Stomach (tissue), 9 donors: Measurements from ENCODE around the gene ERRFI1. TPM values are rescaled to one million over a fixed set of nuclear protein-coding genes. Genes with fewer than 3 reads are reported as not detected.

Experiments
- DNase-seq, 2 donors: peaks; one replicate each; pipeline versions ENCODE4 v3.0.0 to v3.0.0-alpha.2; 2013 to 2019
- H3K27ac ChIP-seq, 5 donors: fragments of 200-600 bp in 4 of 5; sonication (generic) in 4 of 5; one replicate each; pipeline ENCODE4 v1.5.1; 2013 to 2019; ENCODE audit warnings: mild to moderate bottlenecking in 1 of 5, moderate library complexity in 1 of 5
- H3K27me3 ChIP-seq, 3 donors: fragments of 200-600 bp; sonication (generic); one replicate each; pipeline ENCODE4 v1.5.1; 2017 to 2019; ENCODE audit warnings: mixed run types in 1 of 3
- H3K36me3 ChIP-seq, 4 donors: fragments of 200-600 bp; sonication (generic); 1 replicate in 3 of 4; 2 replicates in 1 of 4; pipeline ENCODE4 v1.5.1; 2016 to 2019
- H3K4me1 ChIP-seq, 4 donors: fragments of 200-600 bp; sonication (generic); one replicate each; pipeline ENCODE4 v1.5.1; 2016 to 2019
- H3K4me3 ChIP-seq, 4 donors: fragments of 200-600 bp; sonication (generic) in 3 of 4; one replicate each; pipeline ENCODE4 v1.5.1; 2016 to 2019; ENCODE audit warnings: mild to moderate bottlenecking in 1 of 4
- H3K9me3 ChIP-seq, 4 donors: fragments of 200-600 bp; sonication (generic); one replicate each; pipeline ENCODE4 v1.5.1; 2016 to 2019
- CTCF ChIP-seq, 7 experiments: fragments of 450-650 bp in 4 of 7; fragments of 200-600 bp in 3 of 7; sonication (generic) in 3 of 7; IDR thresholded peaks; one replicate each; pipeline ENCODE4 v1.5.1; 2016 to 2019; ENCODE audit warnings: antibody characterized with exemption in 7 of 7, control low read depth in 2 of 7, mild to moderate bottlenecking in 1 of 7
- EP300 ChIP-seq: sonication (generic); formaldehyde crosslinking; IDR thresholded peaks from one replicate; pipeline ENCODE4 v1.6.1; 2017; ENCODE audit warnings: antibody characterized with exemption
- POLR2A ChIP-seq, 4 donors: fragments of 450-650 bp; IDR thresholded peaks; one replicate each; pipeline ENCODE4 v1.6.1; 2016; ENCODE audit warnings: antibody characterized with exemption in 4 of 4, control low read depth in 2 of 4, mild to moderate bottlenecking in 1 of 4, moderate library complexity in 1 of 4
- POLR2AphosphoS5 ChIP-seq, 3 donors: sonication (generic); formaldehyde crosslinking; IDR thresholded peaks; one replicate each; pipeline ENCODE4 v1.6.1; 2016; ENCODE audit warnings: antibody characterized with exemption in 3 of 3
- WGBS, 5 donors: extraction: QIAGEN DNeasy Blood & Tissue Kit in 3 of 5; methylation state at CpG; one replicate each; pipeline versions ENCODE4 v1.1.5 to v1.1.7; 2013 to 2018; 5-methylcytosine and 5-hydroxymethylcytosine counted together
- intact Hi-C: fragments of 100-400 bp; cut with DNase I; formaldehyde crosslinking; loops from one replicate; pipeline ENCODE4 v1.15.1; 2023; ENCODE audit warnings: low total_unique reads
- polyA plus RNA-seq, 3 donors: library from polyadenylated mRNA; stranded (reverse); fragments of 200-250 nt; gene quantifications; one replicate each; pipeline ENCODE4 v1.2.3, GENCODE V29; 2013
- total RNA-seq, 5 donors: library from RNA; depleted of rRNA; stranded (reverse); fragments of >200 nt; gene quantifications; one replicate each; pipeline versions ENCODE4 v1.1.0 to v1.2.3, GENCODE V29; 2014 to 2016
- donor health status: healthy with polysubstance abuse.
- donor health status: Bipolar disorder and iron deficiency.
- donor health status: healthy.

The ERRFI1 gene
- total and polyA plus RNA-seq, 8 donors: 3.5 to 201 (median 58.5) TPM

DNA sequence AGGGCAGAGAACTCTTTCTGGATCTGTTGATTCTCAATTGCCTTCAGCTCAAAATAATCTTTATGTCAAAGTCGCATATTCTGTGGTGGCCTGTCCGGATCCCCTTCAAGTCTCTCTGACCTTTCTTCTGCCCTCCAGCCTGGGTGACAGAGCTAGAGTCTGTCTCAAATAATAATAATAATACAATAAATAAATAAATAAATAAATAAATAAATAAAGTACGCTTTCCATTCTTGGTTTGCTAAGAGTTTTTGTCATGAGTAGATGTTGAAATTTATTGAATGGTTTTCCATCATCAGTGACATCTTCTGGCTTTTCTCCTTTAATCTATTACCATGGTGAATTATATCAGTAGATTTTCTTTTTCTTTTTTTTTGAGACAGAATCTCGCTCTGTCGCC is 30.7 kb downstream of the ERRFI1 start:
- 92 to 98% (median 97%) methylated on average over 5 of the region's 5 CpGs for WGBS, 5 donors
- TF ChIP-seq CTCF (IDR thresholded peaks at IDR 0.05) (no peak), EP300 (no peak), POLR2AphosphoS5 (IDR thresholded peaks at IDR 0.05) (no peak), POLR2A (IDR thresholded peaks at IDR 0.05) (no peak)

DNA sequence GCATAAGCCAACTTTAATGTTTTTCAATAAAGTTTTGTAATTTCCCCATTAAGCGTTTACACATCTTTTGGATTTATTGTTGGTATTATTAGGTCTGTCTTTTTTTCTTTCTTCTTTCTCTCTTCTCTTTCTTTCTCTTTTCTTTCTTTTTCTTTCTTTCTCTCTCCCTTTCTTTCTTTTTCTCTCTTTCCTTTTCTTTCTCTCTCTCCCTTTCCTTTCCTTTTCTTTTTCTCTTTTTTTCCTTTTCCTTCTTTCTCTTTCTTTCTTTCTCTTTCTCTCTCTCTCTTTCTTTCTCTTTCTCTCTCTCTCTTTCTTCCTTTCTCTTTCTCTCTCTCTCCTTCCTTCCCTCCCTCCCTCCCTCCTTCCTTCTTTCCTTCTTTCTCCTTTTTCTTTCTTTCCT is 31.3 kb downstream of the ERRFI1 start:
- Histone ChIP-seq H3K36me3 (peaks cover 0 to 4% (median 0%) of the 10 kb centered on the region in 4 donors), H3K4me1 (peaks cover 0 to under 1% (median 0%) of the 10 kb centered on the region in 4 donors), H3K27ac (no peak overlapping the region), H3K4me3 (no peak overlapping the region), H3K27me3 (no peaks in the 10 kb centered on the region), H3K9me3 (no peaks in the 10 kb centered on the region)
- intact Hi-C loops: no loop called here
- DNase-seq: no peak
- WGBS, 5 donors: 91 to 98% (median 96%) methylated on average over 1 of the region's 1 CpG
- TF ChIP-seq CTCF (IDR thresholded peaks at IDR 0.05) (no peak), EP300 (no peak), POLR2A (IDR thresholded peaks at IDR 0.05) (no peak), POLR2AphosphoS5 (IDR thresholded peaks at IDR 0.05) (no peak)

More for the DNA sequence above, 30.7 kb downstream of the ERRFI1 start:
- no peak overlapping the region for H3K4me3 ChIP-seq
- peaks cover 0 to 4% (median 0%) of the 10 kb centered on the region in 4 donors for H3K36me3 ChIP-seq
- intact Hi-C loops: no loop called here
- H3K27ac ChIP-seq: no peak overlapping the region
- no peak for DNase-seq
- no peaks in the 10 kb centered on the region for H3K4me1 ChIP-seq
- no peaks in the 10 kb centered on the region for H3K27me3 ChIP-seq
- no peaks in the 10 kb centered on the region for H3K9me3 ChIP-seq

DNA sequence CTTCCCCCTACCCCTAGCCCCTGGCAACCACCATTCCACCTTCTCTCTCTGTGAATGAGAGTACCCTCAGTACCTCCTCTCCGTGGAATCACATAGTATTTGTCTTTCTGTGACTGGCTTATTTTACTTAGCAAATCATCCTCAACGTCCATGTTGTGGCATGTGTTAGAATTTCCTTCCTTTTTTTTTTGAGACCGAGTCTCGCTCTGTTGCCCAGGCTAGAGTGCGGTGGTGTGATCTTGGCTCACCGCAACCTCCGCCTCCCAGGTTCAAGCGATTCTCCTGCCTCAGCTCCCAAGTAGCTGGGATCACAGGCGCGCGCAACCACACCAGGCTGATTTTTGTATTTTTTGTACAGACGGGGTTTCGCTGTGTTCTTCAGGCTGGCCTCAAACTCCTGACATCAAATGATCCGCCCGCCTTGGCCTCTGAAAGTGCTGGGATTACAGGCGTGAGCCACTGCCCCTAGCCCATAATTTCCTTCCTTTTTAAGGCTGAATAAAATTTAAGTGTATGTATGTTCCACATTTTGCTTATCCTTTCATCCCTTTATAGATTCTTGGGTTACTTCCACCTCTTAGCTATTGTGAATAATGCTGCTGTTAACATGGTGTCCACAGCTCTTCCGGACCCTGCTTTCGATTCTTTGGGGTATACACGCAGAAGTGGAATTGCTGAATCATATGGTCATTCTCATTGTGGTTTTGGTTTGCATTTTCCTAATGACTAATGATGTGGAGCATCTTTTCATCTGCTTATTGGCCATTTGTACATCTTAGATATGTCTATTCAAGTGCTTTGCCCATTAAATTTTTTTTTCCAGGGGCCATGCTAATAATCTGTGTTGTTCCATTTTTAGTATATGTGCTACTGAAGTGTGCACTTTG is 32.3 kb downstream of the ERRFI1 start:
- no peak overlapping the region for H3K4me3 ChIP-seq
- WGBS, 5 donors: 84 to 93% (median 90%) methylated on average over 19 of the region's 19 CpGs

GRCh38 chr1:7992885-7993284 is 33.2 kb downstream of the ERRFI1 start:
- WGBS, 5 donors: 95 to 99% (median 96%) methylated on average over 4 of the region's 4 CpGs
- Histone ChIP-seq H3K27ac (no peak overlapping the region), H3K4me1 (peaks cover 0 to 17% (median 6%) of the 10 kb centered on the region in 4 donors), H3K27me3 (no peaks in the 10 kb centered on the region), H3K36me3 (peaks cover 0 to 6% (median 2%) of the 10 kb centered on the region in 4 donors), H3K9me3 (no peaks in the 10 kb centered on the region), H3K4me3 (no peak overlapping the region)
- no peak for DNase-seq
- intact Hi-C loops: no loop called here
- TF ChIP-seq EP300 (no peak), POLR2AphosphoS5 (IDR thresholded peaks at IDR 0.05) (no peak), POLR2A (IDR thresholded peaks at IDR 0.05) (no peak), CTCF (IDR thresholded peaks at IDR 0.05) (no peak)

More for the DNA sequence above, 32.3 kb downstream of the ERRFI1 start:
- Histone ChIP-seq H3K36me3 (peaks cover 0 to 4% (median 0%) of the 10 kb centered on the region in 4 donors), H3K27me3 (no peaks in the 10 kb centered on the region), H3K27ac (no peak overlapping the region), H3K9me3 (no peaks in the 10 kb centered on the region), H3K4me1 (peaks cover 0 to 10% (median 3%) of the 10 kb centered on the region in 4 donors)
- intact Hi-C loops: no loop called here
- TF ChIP-seq POLR2AphosphoS5 (IDR thresholded peaks at IDR 0.05) (no peak), POLR2A (IDR thresholded peaks at IDR 0.05) (no peak), EP300 (no peak), CTCF (IDR thresholded peaks at IDR 0.05) (no peak)
- DNase-seq: no peak
